Measurements from ENCODE around the gene OSM. TPM values are rescaled to one million over a fixed set of nuclear protein-coding genes. Genes with fewer than 3 reads are reported as not detected.

Gene OSM
- 16.4 TPM for total RNA-seq (2013)
- polyA plus RNA-seq (100 to 1,000 TPM in 2 of 3 donors, 10 to 100 TPM in 1; 48.0 to 295 (median 146) TPM), polyA minus RNA-seq (87.2 and 164 TPM in 2 replicates), total RNA-seq (109 to 426 (median 164) reads per million in 11 experiments)

DNA sequence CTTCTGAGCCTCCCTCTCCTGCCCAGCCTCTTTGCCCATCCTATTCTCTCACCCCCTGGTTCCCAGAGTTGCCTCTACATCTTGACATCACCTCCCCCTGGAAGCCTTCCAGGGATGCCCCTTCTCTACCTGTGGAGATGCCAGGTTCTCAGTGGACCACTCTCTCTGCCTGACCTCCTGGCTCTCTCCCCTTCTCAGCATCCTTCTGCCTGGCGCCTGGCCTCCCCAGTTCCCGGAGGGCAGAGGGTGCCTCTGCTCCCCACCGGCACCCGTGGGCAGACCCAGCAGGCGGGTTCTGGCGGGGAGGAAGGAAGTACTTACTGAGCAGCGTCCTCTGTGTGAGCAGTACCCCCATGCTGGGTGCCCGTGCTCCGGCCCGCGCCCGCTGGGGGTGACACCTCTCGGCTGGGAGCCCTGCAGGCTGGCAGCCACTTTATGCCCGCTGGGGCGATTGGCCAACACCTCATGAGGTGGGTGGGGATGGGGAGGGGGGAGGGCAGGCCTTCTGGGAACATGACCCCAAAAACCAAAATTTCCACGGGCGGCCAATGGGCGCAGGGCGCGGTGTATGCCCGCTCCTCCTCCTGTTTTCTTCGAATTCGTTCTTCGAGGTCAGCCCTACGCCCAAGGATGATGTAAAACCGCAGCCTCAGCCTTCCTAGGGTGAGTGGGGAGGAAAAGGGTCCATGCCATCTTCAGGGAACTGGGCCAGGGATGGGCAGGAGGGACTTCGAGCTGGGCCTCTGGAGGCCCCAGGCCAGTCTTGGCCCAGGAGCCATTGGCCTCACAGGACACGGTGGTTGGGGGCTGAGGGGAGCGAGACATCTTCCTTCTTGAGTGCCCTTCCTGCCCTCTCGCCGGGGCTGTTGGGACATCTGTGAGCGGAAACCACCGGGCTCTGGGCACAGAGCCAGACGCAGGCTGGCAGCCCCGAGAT, at the start of gene OSM:
TSS of gene OSM (minus strand) at position 407 of the 937 bp plus-strand sequence. CDS start at position 355, 52 bp downstream.
- DNase-seq = peak; percentile 95 to 96 (median 95)
- TF ChIP-seq, protein P1, sequence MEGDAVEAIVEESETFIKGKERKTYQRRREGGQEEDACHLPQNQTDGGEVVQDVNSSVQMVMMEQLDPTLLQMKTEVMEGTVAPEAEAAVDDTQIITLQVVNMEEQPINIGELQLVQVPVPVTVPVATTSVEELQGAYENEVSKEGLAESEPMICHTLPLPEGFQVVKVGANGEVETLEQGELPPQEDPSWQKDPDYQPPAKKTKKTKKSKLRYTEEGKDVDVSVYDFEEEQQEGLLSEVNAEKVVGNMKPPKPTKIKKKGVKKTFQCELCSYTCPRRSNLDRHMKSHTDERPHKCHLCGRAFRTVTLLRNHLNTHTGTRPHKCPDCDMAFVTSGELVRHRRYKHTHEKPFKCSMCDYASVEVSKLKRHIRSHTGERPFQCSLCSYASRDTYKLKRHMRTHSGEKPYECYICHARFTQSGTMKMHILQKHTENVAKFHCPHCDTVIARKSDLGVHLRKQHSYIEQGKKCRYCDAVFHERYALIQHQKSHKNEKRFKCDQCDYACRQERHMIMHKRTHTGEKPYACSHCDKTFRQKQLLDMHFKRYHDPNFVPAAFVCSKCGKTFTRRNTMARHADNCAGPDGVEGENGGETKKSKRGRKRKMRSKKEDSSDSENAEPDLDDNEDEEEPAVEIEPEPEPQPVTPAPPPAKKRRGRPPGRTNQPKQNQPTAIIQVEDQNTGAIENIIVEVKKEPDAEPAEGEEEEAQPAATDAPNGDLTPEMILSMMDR (IDR thresholded peaks at IDR 0.05) = no peak
- 0% methylated on average over 16 of the region's 35 CpGs for WGBS (ENCODE audit: insufficient coverage)
- intact Hi-C loops (cut with micrococcal nuclease) = loop anchor here in 1 of 2 donors (5.0 kb wide), 1 partner anchor 54 kb away; no protein-coding TSS in a partner anchor
- Histone ChIP-seq H3K27ac (ENCODE audit: low read depth in 1 of 2, low read length in 2 of 2) (peak within 1 kb of the TSS; percentile 94 to 98), H3K36me3 (replicated peaks in 1 of 2; ENCODE audit: control insufficient read depth in 1 of 2, insufficient read depth in 2 of 2, low read length in 2 of 2) (no peaks in the 10 kb centered on the region), H2AFZ (ENCODE audit: insufficient read depth, low read depth, low read length, poor library complexity, severe bottlenecking) (no peak within 1 kb of the TSS), H3K4me3 (replicated peaks in 1 of 3; ENCODE audit: low read depth in 2 of 3, low read length in 3 of 3) (peak within 1 kb of the TSS; percentile 59 to 83 (median 59)), H3K79me2 (ENCODE audit: insufficient read depth, low read length) (no peaks in the 10 kb centered on the region), H3K4me1 (ENCODE audit: control insufficient read depth in 1 of 2, insufficient read depth in 2 of 2, low read length in 2 of 2) (peaks cover 89 to 100% of the 10 kb centered on the region in 2 donors), H3K4me2 (replicated peaks; ENCODE audit: extremely low read depth, low read length, poor library complexity, severe bottlenecking) (peak within 1 kb of the TSS; percentile 90), H3K9ac (ENCODE audit: insufficient read depth, low read length, poor library complexity, severe bottlenecking) (peak within 1 kb of the TSS; percentile 91), H3K27me3 (ENCODE audit: control insufficient read depth in 2 of 2, insufficient read depth in 2 of 2, low read length in 2 of 2) (no peaks in the 10 kb centered on the region), H3K9me3 (replicated peaks in 1 of 2; ENCODE audit: control insufficient read depth in 1 of 2, insufficient read depth in 1 of 2, low read length in 2 of 2) (no peaks in the 10 kb centered on the region), H4K20me1 (ENCODE audit: insufficient read depth, low read length) (no peaks in the 10 kb centered on the region)
- Mint-ChIP-seq H3K4me1 (peaks cover 87% of the 10 kb centered on the region), H3K4me3 (peak within 1 kb of the TSS; percentile 92 to 94), H3K27me3 (ENCODE audit: low read depth in 3 of 3) (peaks cover 10 to 21% (median 15%) of the 10 kb centered on the region in 3 donors), H3K27ac (peak within 1 kb of the TSS; percentile 96 to 99 (median 99)), H3K36me3 (peaks cover 28 to 40% of the 10 kb centered on the region in 2 donors), H3K9me3 (peaks cover 0 to 7% (median 0%) of the 10 kb centered on the region in 7 donors)

DNA sequence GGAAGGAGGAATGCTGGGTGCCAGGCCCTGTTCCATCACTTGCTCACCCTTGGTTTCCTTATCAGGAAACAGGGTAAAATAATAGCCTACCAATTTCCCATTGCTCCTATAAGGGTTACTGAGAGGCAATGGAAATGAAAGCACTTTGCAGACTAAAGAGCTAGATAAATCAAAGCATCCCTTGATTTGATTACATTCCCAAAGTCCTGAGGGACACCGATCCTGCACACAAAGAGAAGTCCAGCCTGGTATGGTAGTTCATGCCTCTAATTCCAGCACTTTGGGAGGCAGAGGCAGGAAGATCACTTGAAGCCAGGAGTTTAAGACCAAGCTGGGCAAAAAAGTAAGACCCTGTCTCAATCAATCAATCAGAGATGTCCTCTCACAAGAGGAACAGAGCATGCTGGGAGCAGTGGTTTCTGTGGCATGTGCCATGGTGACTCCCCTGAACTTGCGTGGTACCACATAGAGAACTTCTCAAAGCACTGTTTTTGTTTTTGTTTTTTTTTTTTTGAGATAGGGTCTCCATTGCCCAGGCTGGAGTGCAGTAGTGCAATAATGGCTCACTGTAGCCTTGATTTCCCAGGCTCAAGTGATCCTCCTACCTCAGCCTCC, 49.4 kb upstream of the OSM start:
- Histone ChIP-seq H3K79me2 (ENCODE audit: insufficient read depth, low read length) (peaks cover 72% of the 10 kb centered on the region), H3K4me2 (replicated peaks; ENCODE audit: extremely low read depth, low read length, poor library complexity, severe bottlenecking) (no peak overlapping the region), H3K9me3 (replicated peaks in 1 of 2; ENCODE audit: control insufficient read depth in 1 of 2, insufficient read depth in 1 of 2, low read length in 2 of 2) (no peaks in the 10 kb centered on the region), H3K4me3 (replicated peaks in 1 of 3; ENCODE audit: low read depth in 2 of 3, low read length in 3 of 3) (no peak overlapping the region), H3K9ac (ENCODE audit: insufficient read depth, low read length, poor library complexity, severe bottlenecking) (no peak overlapping the region), H4K20me1 (ENCODE audit: insufficient read depth, low read length) (peaks cover 13% of the 10 kb centered on the region), H3K4me1 (ENCODE audit: control insufficient read depth in 1 of 2, insufficient read depth in 2 of 2, low read length in 2 of 2) (peaks cover 96 to 99% of the 10 kb centered on the region in 2 donors), H3K36me3 (replicated peaks in 1 of 2; ENCODE audit: control insufficient read depth in 1 of 2, insufficient read depth in 2 of 2, low read length in 2 of 2) (peaks cover 5 to 10% of the 10 kb centered on the region in 2 donors), H3K27me3 (ENCODE audit: control insufficient read depth in 2 of 2, insufficient read depth in 2 of 2, low read length in 2 of 2) (no peaks in the 10 kb centered on the region), H3K27ac (ENCODE audit: low read depth in 1 of 2, low read length in 2 of 2) (peak overlapping the region in 1 of 2 donors; percentile 60), H2AFZ (ENCODE audit: insufficient read depth, low read depth, low read length, poor library complexity, severe bottlenecking) (no peak overlapping the region)
- intact Hi-C loops (cut with micrococcal nuclease) = no loop called here
- WGBS (ENCODE audit: insufficient coverage) = 100% methylated on average over 1 of the region's 2 CpGs
- peaks cover 33 to 56% of the 10 kb centered on the region in 2 donors for H3K36me3 Mint-ChIP-seq
- H3K27ac Mint-ChIP-seq = peak overlapping the region in 5 of 7 donors; percentile 42 to 79 (median 54)
- no peak for DNase-seq
- H3K27me3 Mint-ChIP-seq (ENCODE audit: low read depth in 3 of 3) = peaks cover 0 to 6% (median 0%) of the 10 kb centered on the region in 3 donors
- no peak overlapping the region for H3K4me3 Mint-ChIP-seq
- H3K9me3 Mint-ChIP-seq = peaks cover 0 to 2% (median 0%) of the 10 kb centered on the region in 7 donors
- TF ChIP-seq, protein P1 (IDR thresholded peaks at IDR 0.05) = no peak
- peaks cover 97% of the 10 kb centered on the region for H3K4me1 Mint-ChIP-seq

All from CD14-positive monocyte (primary cell).